DMS79 (cell line): ENCODE results near the gene FHIP2A.
"Not testable (repeated sequence)": the region's sequence is repeated elsewhere in the genome, so short reads cannot be mapped to it uniquely, and the experiment has no call there.

ENCODE experiments used
- DNase-seq: peaks from one replicate; lab custom pipeline; 2025; lab: John Stamatoyannopoulos, UW

Gene FHIP2A

DNA sequence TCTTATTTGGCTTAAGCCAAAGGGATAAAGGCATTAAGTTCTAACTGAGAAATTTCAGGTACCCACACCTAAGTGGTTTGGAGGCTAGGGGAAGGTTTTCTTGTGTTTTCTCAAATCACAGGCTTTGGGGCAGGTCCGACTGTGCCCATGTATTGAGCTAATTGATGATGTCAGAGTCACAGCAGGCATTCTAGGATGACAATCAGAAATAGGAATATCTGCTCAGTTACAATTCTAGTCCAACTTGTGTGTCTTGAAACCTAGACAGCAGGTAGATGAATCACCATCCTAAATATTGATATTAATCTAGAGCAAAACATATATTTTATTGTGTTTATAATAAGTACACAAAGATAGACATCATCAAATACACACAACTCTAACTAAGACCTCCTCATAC lies 2.3 kb upstream of the FHIP2A start:
- DNase-seq = no peak

GRCh38 chr10:114821915-114822443 lies 399 bp downstream of the FHIP2A start:
- DNase-seq = no peak

DNA sequence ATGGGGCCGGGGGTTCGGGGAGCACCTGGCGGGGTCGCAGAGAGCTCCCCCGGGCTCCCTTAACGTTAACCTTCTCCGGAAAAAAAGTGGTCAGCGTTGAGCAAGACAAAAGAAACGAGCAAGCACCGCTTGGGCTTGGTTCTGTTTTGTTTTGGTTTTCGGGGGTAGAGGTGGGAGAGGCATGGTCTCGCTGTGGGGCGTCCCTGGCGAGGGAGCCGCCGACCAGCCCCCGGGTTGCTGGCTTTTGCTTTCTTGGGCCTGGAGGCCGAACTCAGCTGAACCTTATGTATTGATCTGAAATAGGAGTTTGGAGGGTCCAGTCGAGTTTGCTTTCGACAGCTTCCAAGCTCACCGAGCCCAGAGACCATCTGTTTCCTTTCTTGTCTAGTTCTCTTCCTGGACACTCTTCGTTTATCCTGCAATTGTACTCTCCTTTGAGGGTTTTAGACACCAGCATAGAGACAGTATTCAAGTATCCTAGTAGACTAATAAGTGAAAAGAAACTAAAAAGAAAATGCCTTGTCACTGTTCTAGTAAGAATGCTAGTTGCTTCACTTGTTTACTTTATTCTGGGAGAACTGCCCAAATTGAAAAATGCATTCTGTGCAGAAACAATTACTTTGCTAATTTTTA lies 980 bp downstream of the FHIP2A start:
- no peak for DNase-seq

DNA sequence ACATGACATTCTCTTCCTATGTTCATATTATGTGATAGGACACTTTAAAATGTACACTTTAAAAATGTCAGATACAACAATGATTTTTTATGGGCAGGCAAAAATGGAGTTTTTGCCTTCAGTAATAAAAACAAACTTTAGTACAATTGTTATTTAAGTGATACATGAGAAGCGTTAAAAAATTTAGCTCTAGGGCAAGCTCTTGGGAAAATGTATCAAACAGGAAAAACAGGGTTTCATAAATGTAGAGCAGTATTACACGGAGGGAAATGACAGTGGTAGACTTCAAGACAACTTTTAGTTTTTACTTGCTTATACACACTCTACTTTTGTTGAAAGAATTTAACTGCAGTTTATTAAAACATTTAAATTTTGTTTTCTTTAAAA lies 1.5 kb downstream of the FHIP2A start:
- DNase-seq = no peak

GRCh38 chr10:114824391-114824790 lies 2.8 kb downstream of the FHIP2A start:
- DNase-seq = no peak

- no peak for DNase-seq
Measured at GRCh38 chr10:114825513-114826253, 4.1 kb downstream of the FHIP2A start.

GRCh38 chr10:114829160-114829909 lies 7.8 kb downstream of the FHIP2A start:
- no peak for DNase-seq

- no peak for DNase-seq
Measured at GRCh38 chr10:114831186-114831867, 9.7 kb downstream of the FHIP2A start.

- DNase-seq = no peak
Measured at GRCh38 chr10:114837690-114838089, 16.1 kb downstream of the FHIP2A start.

DNA sequence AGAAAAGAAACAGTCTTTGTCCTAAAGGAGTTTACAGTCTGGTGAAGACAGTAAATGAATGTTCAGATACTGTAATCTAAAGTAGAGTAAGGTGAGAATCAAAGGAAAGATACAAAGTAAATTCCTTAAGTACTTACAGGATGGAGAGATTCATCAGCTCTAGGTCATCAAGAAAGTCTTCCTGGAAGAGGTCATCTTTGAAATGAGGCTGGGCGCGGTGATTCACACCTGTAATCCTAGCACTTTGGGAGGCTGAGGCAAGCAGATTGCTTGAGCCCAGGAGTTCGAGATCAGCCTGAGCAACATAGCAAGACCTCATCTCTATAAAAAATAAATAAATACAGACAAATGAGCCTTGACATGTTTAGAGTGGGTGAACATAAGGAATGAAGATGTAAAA lies 18.3 kb downstream of the FHIP2A start:
- no peak for DNase-seq

DNA sequence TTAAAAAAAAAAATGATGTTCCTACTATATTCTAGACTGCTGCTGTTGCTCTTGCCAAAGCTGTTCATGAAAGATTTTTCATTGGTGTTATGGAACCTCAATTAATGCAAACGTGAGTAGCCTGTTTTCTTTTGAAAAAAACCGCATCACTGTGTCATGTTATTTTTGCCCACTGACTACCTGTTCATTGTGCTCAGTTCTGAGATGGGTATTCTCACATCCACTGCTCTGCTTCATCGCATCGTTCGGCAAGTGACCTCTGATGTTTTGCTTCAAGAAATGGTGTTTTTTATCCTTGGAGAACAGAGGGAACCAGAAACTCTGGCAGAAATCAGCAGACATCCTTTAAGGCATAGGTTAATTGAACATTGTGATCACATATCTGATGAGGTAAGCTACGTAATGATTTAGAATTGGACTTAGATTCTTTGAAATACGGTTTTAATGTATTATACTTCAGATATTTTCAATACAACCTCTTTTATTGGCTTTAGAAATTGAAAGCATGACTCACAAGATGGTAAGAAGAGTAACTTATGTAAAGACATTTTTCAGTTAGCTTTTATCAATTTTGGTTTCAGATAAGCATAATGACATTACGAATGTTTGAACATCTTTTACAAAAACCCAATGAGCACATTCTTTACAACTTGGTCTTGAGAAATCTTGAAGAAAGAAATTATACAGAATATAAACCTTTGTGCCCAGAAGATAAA lies 24.6 kb downstream of the FHIP2A start:
- no peak for DNase-seq

DNA sequence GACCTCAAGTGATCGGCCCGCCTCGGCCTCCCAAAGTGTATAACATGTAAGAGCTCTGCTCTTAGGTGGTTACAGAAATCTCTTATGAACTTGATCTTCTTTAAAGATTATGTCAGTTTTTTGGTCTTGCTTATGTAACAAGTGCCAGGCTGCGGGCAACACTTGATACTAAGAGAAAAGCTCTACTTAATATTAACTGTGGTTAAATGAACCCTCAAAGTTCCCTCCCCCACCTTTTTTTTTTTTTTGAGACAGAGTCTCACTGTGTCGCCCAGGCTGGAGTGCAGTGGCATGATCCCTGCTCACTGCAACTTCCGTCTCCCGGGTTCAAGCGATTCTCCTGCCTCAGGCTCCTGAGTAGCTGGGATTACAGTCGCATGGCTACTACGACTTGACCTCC lies 25.9 kb downstream of the FHIP2A start:
- not testable (repeated sequence) for DNase-seq

GRCh38 chr10:114849674-114850073 lies 28.1 kb downstream of the FHIP2A start:
- DNase-seq = no peak

GRCh38 chr10:114850126-114850525 lies 28.5 kb downstream of the FHIP2A start:
- no peak for DNase-seq

DNA sequence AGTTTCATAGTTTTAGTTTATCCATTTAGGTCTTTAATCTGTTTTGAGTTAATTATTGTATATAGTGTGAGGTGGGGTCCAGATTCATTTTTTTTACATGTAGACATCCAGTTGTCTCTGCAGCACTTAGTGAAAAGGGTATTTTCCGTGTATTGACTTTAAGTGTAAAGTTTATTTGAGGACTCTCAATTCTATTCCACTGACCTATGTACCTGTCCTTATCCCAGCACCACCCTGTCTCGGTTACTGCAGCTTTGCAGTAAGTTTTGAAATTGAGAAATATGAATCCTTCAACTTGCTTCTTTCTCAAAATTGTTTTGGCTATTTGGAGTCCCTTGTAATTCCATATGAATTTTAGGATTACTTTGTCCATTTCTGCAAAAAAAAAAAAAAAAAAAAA lies 29.8 kb downstream of the FHIP2A start:
- DNase-seq = no peak

GRCh38 chr10:114852197-114852596 lies 30.6 kb downstream of the FHIP2A start:
- DNase-seq = no peak

GRCh38 chr10:114854906-114855305 lies 33.3 kb downstream of the FHIP2A start:
- DNase-seq = no peak

DNA sequence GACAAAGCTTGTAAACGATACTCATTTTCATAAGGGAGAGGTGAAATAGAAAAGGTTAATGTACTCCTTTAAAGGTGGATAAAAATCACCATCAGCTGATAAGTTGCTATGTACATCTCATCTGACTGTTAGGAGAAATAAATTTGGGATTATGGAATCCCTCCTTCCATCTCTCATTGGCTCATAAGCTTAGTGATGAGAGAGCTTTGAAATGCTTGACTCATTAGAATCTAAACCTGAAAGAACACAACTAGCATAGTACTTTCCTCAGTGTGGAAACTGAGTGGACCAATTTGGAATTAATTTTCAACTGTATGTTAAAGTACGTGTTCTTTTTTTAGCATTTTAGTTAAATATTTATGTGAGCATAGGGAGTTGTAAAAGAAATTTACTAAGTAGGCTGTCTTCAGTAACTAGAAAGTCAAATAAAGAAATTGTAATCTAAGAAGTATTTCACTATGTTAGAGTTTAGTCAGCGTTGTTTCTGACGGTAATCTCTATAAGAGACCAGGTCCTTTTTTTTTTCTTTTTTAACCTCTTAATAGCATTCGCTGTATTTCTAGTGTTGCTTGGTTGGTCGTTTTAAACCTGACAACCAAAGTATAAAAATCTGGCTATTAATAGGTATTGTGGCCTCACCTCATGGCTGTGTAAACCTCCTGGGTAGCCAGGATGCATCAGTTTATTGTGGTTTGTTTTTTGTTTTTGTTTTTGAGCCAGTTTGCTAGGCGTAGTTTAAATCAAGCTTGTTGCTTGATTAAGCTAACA lies 34.4 kb downstream of the FHIP2A start:
- no peak for DNase-seq

- no peak for DNase-seq
Measured at GRCh38 chr10:114856544-114857287, 35.1 kb downstream of the FHIP2A start.

- DNase-seq = not testable (repeated sequence)
Measured at GRCh38 chr10:114857288-114857565, 35.6 kb downstream of the FHIP2A start.
